SU-DHL-6 (cell line): Measurements from ENCODE around the gene RASGRF2.

ENCODE experiments used
- EZH2phosphoT487 ChIP-seq: fragments of 200-600 bp; sonication (generic), shearing (Covaris generic); conservative IDR thresholded peaks from 2 replicates; pipeline ENCODE4 v1.6.1; 2018; ENCODE audit warnings: mild to moderate bottlenecking, antibody characterized with exemption, low read length, moderate library complexity, mixed read lengths
- TF ChIP-seq, protein P1 (sequence below): fragments of 200-600 bp; sonication (generic); IDR thresholded peaks from one replicate; pipeline ENCODE4 v1.5.1; 2017; ENCODE audit warnings: antibody characterized with exemption, mild to moderate bottlenecking, low read length, moderate library complexity; ENCODE audit not compliant: insufficient read depth, poor library complexity, severe bottlenecking

DNA sequence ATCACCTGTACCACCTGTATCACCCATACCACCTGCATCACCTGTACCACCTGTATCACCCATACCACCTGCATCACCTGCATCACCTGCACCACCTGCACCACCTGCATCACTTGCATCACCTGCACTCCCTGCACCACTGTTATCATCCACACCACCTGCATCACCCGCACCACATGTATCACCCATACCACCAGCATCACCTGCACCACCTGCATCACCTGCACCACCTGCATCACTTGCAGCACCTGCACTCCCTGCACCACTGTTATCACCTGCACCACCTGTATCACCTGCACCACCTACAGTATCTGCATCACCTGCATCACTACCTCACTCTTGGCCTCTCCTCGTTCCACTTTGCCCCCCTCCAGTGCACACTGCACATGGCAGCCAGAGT, 209.8 kb downstream of the RASGRF2 start:
- TF ChIP-seq, protein P1, sequence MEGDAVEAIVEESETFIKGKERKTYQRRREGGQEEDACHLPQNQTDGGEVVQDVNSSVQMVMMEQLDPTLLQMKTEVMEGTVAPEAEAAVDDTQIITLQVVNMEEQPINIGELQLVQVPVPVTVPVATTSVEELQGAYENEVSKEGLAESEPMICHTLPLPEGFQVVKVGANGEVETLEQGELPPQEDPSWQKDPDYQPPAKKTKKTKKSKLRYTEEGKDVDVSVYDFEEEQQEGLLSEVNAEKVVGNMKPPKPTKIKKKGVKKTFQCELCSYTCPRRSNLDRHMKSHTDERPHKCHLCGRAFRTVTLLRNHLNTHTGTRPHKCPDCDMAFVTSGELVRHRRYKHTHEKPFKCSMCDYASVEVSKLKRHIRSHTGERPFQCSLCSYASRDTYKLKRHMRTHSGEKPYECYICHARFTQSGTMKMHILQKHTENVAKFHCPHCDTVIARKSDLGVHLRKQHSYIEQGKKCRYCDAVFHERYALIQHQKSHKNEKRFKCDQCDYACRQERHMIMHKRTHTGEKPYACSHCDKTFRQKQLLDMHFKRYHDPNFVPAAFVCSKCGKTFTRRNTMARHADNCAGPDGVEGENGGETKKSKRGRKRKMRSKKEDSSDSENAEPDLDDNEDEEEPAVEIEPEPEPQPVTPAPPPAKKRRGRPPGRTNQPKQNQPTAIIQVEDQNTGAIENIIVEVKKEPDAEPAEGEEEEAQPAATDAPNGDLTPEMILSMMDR, result no peak
- TF ChIP-seq EZH2phosphoT487, result no peak
